ENCODE data around the gene AVP. TPM values are rescaled to one million over a fixed set of nuclear protein-coding genes. Genes with fewer than 3 reads are reported as not detected.

Gene AVP
- total RNA-seq, 2 donors from 2014 or later = 3.1 TPM; not detected in 1

- Histone ChIP-seq H3K9me3 (no peaks in the 10 kb centered on the region), H3K36me3 (peaks cover 0 to 11% of the 10 kb centered on the region in 2 donors), H3K27ac (no peak overlapping the region), H3K27me3 (replicated peaks; ENCODE audit: insufficient read depth) (no peaks in the 10 kb centered on the region), H3K4me3 (no peak overlapping the region), H3K4me1 (replicated peaks) (no peaks in the 10 kb centered on the region)
- no peak for TF ChIP-seq POLR2AphosphoS5 (IDR thresholded peaks at IDR 0.05)
- no peak for TF ChIP-seq CTCF (IDR thresholded peaks at IDR 0.05)
- TF ChIP-seq POLR2A (IDR thresholded peaks at IDR 0.05) = no peak
- intact Hi-C loops (cut with DNase I) = no loop called here
- DNase-seq (ENCODE audit: low spot score) = no peak
- WGBS = 94% methylated on average over 3 of the region's 3 CpGs
These were observed 21.7 kb upstream of the AVP start for GRCh38 chr20:3106185-3106584.

DNA sequence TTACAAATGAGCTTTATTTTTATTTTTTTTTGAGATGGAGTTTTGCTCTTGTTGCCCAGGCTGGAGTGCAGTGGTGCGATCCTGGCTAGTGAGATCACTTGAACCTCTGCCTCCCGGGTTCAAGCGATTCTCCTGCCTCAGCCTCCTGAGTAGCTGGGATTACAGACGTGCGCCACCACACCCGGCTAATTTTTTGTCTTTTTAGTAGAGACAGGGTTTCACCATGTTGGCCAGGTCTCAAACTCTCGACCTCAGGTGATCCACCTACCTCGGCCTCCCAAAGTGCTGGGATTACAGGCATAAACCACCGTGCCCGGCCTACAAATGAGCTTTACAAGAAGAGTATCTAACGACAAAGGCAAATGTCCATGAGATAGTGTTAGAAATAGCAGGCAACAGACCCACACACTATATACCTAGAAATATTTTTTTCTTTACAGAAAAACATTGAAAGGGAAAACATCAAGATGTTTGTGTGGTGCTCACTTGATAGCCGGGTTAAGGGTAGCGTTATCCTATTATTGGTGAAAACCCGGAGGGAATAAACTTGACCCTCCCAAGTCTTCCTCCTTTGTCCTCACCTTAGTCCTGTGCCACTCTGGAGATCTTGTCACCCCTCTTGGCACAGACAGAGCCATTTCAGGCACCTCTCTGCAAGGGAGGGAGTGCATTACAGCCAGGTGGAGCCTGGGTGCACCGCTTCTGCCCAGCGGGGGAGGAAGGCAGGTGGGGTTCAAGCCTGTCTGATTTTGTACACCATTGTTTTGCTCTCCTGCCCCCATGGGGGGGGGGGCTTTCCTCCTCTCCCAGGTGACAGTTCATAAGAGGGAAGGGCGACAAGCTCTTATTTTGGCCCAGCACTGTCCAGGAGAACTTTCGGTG lies 21.0 kb upstream of the AVP start:
- 91% methylated on average over 18 of the region's 18 CpGs for WGBS
- Histone ChIP-seq H3K9me3 (no peaks in the 10 kb centered on the region), H3K36me3 (peaks cover 0 to 11% of the 10 kb centered on the region in 2 donors), H3K4me1 (replicated peaks) (no peaks in the 10 kb centered on the region), H3K27me3 (replicated peaks; ENCODE audit: insufficient read depth) (no peaks in the 10 kb centered on the region), H3K4me3 (no peak overlapping the region), H3K27ac (no peak overlapping the region)
- no peak for DNase-seq (ENCODE audit: low spot score)
- TF ChIP-seq POLR2AphosphoS5 (IDR thresholded peaks at IDR 0.05) (no peak), CTCF (IDR thresholded peaks at IDR 0.05) (no peak), POLR2A (IDR thresholded peaks at IDR 0.05) (no peak)
- intact Hi-C loops (cut with DNase I) = no loop called here

DNA sequence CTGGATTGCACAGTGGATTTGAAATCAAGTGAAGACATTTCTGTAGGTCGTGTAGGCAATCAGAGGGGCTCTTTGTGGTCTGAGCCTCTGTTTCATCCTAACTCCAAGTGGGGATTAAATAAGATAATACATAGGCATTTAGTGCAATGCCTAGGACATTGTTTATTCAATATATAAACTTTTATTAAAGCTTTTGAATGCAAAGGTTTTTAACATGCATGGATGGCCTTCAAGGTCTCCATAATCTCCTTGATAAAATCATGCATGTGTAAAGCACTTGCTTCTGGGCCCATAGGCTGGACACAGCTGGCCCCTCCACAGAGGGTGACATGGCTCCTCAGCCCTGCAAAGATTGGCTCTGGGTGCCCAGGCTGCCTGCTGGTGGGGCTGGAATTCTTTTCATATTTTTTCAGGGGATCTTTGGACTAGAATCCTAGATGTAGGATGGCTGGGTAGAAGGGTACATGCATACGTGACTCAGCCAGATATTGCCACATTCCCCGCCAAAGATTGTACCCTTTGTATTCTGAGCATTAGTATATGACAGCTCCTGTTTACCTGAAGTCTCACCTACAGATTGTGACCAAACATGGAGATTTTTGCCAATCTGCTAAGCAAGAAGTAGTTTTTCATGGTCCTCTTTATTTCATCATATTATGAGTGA lies 19.0 kb upstream of the AVP start:
- 60% methylated on average over 3 of the region's 3 CpGs for WGBS
- TF ChIP-seq CTCF (IDR thresholded peaks at IDR 0.05) (no peak), POLR2A (IDR thresholded peaks at IDR 0.05) (no peak), POLR2AphosphoS5 (IDR thresholded peaks at IDR 0.05) (no peak)
- H3K4me1 ChIP-seq (replicated peaks) = no peaks in the 10 kb centered on the region
- DNase-seq (ENCODE audit: low spot score) = no peak
- intact Hi-C loops (cut with DNase I) = no loop called here
- H3K4me3 ChIP-seq = no peak overlapping the region
- no peaks in the 10 kb centered on the region for H3K36me3 ChIP-seq
- H3K9me3 ChIP-seq = no peaks in the 10 kb centered on the region
- H3K27ac ChIP-seq = no peak overlapping the region
- no peaks in the 10 kb centered on the region for H3K27me3 ChIP-seq (replicated peaks; ENCODE audit: insufficient read depth)

GRCh38 chr20:3102575-3103368 lies 18.2 kb upstream of the AVP start:
- 73% methylated on average over 13 of the region's 13 CpGs for WGBS
- no peak for DNase-seq (ENCODE audit: low spot score)
- intact Hi-C loops (cut with DNase I) = no loop called here
- H3K27me3 ChIP-seq (replicated peaks; ENCODE audit: insufficient read depth) = no peaks in the 10 kb centered on the region
- H3K9me3 ChIP-seq = no peaks in the 10 kb centered on the region
- no peaks in the 10 kb centered on the region for H3K4me1 ChIP-seq (replicated peaks)
- TF ChIP-seq POLR2AphosphoS5 (IDR thresholded peaks at IDR 0.05) (no peak), CTCF (IDR thresholded peaks at IDR 0.05) (no peak), POLR2A (IDR thresholded peaks at IDR 0.05) (no peak)
- no peak overlapping the region for H3K4me3 ChIP-seq
- no peaks in the 10 kb centered on the region for H3K36me3 ChIP-seq
- H3K27ac ChIP-seq = no peak overlapping the region

Data from prostate gland (tissue), 2 donors.